HuH-7.5 (cell line): Measurements from ENCODE around the gene WNT7A.
"Not testable (repeated sequence)": the region's sequence is repeated elsewhere in the genome, so short reads cannot be mapped to it uniquely, and the experiment has no call there.

Experiments used
- DNase-seq: peaks from one replicate; pipeline ENCODE4 v3.0.0; 2011; ENCODE audit warnings: low spot score

WNT7A gene

DNA sequence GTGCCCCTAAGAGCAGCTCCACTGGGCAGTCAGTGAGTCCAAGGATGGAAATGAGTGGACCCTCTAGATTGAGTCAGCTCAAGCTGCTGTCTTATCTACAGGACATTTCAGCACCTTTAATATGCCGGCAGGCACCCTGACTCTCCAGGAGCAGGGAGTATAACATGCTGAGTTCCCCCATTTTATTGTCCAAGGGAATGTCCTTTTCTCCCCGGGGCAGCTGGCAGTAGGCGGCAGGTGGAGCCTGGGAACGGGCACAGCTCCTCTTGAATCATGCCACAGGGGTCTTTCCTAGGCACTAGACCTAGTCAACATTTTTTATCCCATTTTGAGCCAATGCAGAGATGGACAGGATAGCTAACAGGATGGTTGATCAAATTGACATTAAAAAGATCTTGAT, 14.8 kb downstream of the WNT7A start:
- DNase-seq = no peak

DNA sequence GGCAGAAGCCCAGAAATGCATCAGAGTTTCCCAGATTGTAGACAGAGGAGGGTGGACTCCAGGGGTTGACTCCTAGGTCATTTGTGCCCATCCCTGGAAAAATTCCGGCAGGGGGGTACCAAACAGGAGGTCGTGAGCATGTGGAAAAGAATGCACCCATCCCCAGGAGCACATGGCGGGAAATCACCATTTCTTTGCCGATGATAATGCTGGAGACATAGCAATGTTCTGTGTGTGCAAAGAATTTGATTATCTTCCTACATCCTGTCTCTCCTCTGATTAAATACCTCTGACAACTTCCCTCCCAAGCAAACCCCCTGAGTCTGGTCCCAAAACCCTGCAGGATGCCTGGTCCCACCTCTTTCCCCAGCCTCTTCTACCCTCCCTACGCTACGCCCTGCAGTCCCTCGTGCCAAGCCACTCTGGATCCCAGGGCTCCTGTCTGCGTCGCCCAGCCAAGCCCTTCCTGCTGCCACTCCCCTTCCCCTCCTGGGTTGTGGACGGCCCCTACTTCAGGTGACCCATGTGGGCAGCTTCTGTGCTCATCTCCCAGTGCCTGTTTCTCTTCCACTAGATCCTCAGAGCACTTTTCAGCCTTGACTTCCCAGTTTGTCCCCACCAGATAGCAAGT, 15.8 kb downstream of the WNT7A start:
- DNase-seq = no peak

DNA sequence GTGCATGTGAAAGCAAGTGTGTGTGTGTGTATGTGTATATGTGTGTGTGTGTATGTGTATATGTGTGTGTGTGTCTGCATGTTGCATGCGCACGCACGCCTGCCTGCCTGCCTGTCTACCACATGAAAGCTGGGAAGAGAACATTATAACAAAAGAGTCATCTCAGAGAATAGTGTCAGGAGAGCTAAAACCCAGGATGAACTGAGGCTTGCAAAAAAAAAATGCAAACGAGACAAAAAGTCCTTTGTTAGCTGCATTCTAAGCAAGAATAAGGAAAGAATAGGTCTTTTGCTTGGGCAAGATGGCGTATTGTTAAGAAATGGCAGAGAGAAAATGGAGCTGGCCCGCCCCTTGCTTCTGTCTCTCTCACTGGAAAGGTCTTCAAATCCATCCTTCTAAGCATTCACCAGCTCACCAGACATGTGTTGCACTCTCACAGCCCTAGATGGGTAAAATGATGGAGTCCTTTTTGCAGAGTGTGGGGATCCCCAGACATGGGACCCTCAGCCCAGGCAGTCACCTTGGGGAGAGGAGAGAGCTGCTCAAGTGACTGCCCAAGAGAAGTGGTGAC, 16.4 kb downstream of the WNT7A start:
- no peak for DNase-seq

DNA sequence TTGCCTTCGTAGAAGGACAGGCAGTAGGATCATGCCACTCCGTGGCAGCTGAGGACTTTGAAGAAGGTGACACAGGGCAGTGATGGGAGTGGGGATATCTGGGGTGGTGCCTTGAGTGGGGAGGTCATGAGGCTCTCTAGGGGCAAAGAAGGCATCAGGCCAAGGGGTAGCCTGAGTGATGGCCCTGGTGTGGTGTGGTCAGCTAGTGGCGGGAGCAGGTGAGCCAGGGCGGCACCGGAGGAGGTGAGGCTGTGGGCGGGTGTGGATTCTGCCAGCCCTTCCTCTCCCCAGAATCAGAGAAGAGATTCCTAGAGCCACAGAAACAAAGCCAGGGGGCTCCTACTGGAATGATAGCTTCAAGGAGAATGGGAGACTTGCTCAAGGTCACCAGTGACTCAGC, 18.4 kb downstream of the WNT7A start:
- DNase-seq = no peak

- DNase-seq = no peak
Measured at GRCh38 chr3:13860001-13860400, 19.9 kb downstream of the WNT7A start.

- no peak for DNase-seq
Measured at GRCh38 chr3:13858768-13859520, 20.9 kb downstream of the WNT7A start.

DNA sequence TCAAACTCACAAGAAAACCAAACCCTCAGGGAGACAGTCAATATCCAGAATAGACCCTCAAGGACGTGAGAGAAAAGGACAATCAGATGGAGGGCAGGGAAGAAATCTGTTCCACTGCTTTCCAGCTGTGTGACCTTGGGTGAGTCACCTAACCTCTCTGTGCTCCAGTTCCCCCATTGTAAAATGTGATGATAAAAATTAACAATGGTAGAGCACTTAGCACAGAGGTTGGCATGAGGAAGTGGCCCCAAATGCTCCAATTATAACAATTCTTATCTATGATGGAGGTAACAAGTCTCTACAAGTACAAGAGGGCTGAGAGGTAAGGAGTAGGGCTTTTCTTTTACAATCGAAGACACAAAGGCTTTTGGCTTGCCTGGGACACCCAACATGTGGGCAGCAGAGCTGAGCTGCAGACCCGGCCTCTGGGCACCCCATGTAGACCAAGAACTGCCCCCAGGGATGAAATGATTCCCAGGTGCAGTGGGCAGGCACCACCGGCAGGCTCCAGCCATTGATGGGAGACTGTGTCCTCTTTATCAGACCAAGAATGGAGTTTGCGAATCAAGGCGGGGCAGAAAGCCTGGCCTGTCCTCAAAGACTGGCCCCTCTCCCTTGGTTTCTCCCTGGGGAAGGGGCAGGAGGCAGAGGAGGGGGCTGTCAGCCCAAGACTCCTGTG, 22.0 kb downstream of the WNT7A start:
- DNase-seq = no peak

DNA sequence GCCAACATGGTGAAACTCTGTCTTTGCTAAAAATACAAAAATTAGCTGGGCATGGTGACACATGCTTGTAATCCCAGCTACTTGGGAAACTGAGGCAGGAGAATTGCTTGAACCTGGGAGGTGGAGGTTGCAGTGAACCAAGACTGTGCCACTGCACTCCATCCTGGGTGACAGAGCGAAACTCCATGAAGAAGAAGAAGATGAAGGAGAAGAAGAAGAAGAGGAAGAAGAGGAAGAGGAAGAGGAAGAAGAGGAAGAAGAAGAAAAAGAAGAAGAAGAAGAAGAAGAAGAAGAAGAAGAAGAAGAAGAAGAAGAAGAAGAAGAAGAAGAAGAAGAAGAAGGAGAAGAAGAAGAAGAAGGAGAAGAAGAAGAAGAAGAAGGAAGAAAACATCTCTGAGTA, 23.2 kb downstream of the WNT7A start:
- DNase-seq = not testable (repeated sequence)

- no peak for DNase-seq
Measured at GRCh38 chr3:13856006-13856405, 23.9 kb downstream of the WNT7A start.

DNA sequence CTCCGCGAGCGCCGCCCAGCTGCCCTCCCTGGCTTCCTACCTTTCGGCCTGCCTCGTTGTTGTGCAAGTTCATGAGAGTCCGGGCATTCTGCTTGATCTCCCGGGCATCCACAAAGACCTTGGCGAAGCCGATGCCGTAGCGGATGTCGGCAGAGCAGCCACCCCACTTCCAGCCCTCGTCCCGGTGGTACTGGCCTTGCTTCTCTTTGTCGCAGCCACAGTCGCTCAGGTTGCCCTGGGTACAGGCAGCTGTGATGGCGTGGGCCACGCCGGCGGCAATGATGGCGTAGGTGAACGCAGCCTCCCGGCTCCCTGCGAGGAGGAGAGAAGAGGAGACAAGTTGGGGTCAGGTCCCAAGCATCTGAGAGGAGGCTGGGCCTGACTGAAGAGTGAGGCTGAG, 25.4 kb downstream of the WNT7A start:
- no peak for DNase-seq

GRCh38 chr3:13853978-13854296, 25.9 kb downstream of the WNT7A start:
- DNase-seq = no peak

GRCh38 chr3:13853256-13853977, 26.5 kb downstream of the WNT7A start:
- no peak for DNase-seq

DNA sequence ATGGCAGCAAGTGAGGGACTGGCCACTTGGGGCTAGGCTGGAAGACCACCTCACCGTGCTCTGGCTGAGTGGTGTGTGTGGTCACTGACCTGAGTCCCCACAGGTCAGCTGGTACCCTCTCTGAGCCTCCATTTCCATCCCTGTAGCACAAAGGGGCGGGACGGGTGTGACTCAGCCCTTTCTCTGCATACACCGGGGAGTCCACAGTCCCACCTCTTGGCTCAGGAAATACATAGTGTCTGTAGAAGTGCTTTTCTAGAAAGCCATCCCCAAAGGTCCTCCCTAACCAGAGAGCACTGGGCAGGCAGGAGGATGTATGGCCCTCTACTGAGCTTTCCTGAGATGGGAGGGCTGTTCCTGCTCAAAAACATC, 27.2 kb downstream of the WNT7A start:
- no peak for DNase-seq

DNA sequence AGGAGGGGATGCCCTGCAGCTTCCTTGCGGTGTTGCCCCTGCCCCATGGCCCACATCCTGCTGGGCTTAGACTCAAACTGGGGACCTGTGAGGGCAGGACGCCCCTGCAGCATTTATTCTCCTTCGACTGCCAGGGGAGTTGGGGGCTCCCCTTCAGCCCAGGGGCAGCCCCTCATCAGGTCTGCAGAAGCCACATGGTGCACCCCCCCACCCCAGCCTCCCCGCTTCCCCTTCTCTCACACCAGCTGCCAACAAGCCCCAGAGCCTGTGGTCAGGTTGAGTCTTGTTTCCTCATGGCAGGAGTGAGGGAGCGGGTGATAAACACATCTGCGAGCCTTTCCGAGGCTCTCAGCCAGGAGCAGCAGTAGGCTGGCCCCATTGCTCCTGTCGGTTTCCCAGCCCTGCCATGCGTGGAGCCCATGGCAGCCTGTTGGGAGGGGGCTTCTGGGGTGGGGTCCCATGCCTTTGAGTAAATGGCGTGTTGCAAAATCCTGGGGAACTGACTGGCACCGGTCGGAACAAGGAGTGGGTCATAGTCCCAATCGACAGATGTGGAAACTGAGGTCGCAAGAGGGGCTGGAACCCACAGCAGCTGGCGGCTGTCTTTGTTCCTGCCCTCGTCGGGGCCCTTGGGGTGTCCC, 27.8 kb downstream of the WNT7A start:
- DNase-seq = no peak

DNA sequence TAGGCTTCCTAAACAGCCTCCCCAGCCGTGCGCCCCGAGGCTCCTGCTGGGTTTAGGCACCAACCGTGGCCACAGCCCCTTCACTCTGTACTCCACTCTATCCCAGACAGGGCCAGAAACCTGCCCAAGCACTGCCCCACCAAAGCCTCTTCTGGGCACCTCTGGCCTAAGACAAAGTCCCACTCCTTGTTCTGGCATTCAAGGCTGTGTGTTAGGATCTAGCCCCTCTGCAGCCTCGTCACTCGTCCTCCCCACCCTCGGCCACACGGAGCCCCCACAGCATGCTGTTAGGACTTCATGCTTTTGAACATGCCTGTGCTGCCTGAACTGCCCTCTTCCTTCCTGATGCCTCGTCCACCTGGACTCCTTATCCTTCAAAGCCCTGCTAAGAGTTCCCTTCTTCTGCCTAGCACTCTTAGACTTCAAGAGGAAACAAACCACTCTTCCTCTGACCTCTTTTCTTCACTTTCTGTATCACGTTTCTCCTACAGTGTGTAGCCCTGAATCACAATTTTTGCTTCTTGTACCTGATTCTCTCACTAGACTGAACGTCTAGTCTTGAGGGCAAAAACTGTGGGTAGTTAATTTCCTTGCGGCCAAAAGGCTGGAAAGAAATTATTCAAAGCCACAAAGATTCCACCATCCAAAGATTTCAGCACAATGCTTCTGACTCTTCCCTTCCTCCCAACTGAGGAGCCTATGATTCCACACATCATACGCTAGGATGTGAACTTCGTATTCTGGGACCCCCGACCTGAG, 28.6 kb downstream of the WNT7A start:
- DNase-seq = no peak

DNA sequence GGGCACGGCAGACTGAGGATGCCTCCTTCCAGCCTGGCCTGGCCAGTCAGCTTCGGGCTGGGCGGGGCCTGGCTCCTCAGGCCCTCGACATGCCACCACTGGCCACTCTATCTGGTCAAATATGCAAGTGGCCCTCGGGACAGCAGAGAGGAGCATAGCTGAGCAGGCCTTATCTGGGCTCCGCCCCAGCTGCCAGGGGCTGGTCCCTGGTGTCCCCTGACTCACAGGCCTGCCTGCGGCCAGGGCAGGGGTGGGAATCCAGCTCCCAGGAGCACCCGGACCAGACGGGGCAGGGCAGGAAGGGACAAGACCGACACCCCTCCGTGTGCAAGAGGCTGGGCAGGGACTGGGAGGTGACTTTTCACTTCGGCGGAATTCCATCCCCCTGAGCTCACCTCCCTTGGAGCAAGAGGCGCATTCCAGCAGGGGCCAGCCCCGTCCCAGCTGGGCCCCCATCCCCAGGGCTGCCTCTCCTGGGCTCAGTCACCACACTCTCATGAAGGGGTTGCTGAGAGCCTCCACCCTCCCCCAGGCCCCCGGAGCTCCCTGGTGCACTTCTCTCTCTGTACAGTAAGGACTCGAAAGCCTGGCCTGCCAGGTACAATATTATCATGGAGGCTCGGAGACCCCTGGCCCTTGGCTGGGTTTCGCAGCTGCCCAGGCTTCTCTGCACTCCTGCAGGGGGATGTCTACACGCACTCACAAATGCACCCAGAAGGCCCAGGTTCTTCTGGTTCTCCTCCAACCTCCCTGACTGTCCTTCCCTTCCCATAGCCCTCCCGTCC, 29.5 kb downstream of the WNT7A start:
- DNase-seq = peak; percentile 53

GRCh38 chr3:13849018-13849417, 30.9 kb downstream of the WNT7A start:
- no peak for DNase-seq

DNA sequence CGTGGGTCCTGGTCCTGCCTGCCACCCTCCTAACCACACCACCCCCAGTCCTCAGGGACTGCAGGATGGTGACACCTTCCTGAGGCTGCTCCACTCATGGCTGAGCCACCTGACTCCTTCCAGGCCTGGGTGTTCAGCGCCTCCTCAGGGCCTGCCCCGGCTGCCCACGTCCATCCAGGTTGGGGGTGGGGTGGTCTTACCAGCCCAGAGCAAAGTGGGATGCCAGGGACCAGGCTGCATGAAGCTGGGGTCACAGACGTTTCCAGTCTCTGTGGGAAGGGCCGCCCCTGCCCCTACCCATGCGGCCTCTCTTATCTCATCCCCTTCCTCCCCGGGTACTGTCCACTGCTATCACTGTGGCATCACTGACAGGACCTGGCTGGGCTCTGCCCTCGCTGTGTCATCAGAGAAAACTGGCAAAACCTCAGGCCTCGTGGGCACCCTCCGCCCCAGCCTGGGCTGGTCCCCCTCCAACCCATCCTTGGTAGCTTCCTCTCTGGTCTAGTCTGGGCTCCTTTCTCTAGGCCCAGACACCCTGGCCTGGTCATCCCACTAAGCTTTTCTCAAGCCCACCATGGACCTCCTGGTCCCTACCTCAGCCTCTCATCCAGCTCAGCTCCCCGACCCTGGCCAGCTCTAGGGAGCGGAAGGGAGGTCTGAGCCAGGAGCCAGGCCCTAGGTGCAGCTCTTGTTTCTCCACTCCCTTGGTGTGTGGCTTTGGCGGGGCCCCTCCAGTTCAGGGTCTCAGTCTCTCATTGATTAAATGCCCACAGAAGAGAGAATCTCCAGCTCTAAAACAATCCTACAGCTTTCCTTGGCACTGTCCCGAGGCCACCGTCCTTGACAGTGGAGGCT, 32.9 kb downstream of the WNT7A start:
- DNase-seq = no peak

DNA sequence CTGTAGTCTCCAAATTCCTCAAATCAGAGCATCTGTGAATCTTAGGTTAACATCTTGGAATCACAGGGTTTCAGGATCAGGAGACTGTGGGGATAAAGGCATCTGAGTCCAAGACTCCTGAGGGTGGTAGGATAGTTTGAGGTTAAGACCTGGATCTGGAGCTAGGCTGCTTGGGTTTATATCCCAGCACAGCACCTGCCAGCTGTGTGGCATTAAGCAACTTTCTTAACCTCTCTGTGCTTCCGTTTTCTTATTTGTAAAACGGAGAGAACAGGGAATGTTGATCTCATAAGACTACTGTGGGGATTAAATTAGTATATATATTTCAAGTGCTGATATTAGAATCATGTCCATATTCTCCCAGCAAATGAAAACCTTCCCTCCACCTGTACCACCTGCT, 33.6 kb downstream of the WNT7A start:
- no peak for DNase-seq

GRCh38 chr3:13845806-13846205, 34.1 kb downstream of the WNT7A start:
- no peak for DNase-seq
